GM19328 (cell line): ENCODE data around the gene TCF7L2.

Experiments
- ATAC-seq: cut with Tn5 transposase; IDR thresholded peaks from one replicate; pipeline ENCODE4 v1.9.1; 2021; ENCODE audit warnings: mild to moderate bottlenecking, moderate library complexity; ENCODE audit not compliant: unreplicated experiment

TCF7L2 gene

GRCh38 chr10:113041324-113041723 is 91.3 kb downstream of the TCF7L2 start:
- no peak for ATAC-seq

DNA sequence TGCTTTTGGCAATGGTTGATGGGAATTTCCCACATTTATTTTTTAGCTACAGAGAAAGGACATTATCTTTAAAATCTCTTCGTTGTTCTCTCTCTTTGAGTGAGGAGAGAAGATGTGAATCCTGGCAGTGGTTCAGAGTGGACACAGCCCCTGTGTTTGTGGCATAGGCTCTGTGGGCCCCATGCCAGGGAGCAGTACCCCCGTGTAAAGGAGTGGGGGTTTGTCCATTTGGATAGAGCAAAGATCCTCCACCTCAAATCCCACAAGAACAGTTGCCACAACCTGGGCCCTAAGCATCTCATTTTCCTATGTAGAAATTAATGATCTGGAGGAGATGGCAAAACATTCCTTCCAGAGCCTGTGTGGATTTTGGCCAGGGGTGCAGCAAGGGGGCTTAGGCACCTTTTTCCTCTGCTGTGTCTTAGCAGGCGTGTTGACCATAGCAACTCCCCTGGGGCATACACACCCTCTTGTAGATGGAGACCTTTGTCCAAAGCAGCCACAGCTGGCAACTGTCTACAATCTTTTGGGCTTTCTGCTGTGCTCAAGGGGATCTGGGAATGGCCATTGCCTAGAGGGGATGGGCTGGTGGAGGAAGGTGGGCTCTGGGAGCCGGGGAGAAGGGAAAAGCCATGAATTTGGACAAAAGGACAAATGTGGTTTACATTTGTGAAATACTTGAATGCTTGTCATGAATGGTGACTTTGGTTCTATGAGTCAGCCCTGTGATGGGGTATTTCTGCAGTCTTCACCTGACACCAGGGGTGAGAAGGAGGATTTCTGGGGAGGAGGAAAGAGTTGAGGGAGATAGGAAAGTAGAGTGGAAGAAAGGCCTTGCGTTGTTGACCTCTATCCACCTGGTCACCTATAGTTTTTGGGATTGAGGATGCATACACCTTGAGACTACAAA is 92.0 kb downstream of the TCF7L2 start:
- ATAC-seq, result no peak

- no peak for ATAC-seq
Observed at GRCh38 chr10:113042868-113043267, 92.8 kb downstream of the TCF7L2 start.

GRCh38 chr10:113044016-113044755 is 94.1 kb downstream of the TCF7L2 start:
- no peak for ATAC-seq

DNA sequence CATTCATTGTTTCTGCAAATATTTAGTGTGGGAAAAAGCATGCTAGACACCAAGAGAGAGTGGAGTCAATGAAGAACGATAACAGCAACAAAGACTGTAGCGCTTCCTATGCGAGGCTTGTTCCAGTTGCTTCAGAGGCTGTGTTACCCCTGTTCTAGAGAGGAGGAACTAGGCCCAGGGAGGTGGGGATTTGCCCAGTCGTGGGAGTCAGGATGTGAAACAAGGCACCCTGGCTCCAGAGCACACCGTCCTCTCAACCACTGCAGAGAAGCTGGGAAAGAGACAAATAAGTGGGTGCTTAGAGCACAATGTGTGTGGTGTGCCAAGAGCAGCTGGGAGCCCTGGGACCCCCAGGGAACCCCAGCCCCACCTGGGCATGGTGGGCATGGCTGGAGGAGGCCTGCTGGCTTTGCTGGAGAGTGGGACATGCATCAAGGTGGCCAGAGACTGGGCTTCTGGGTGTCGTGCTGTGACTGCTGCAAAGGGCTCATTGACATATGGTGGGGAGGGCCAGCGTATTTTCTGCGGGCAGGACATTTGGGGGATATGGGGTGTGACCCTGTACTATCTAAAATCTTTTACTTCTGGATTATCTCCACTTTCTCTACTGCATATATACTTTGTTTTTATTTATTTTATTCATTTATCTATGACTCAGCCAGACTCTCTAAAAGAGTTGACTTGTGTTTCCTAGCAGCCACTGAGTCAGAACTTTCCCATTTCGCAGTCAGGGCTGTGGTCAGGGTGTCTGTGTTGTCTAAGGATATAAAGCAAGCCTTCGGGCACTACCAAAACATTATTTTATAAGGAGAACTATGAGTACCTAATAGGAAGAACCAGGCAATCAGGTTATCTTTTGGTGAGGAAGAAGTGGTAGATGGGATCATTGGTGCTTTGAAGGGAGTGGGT is 95.4 kb downstream of the TCF7L2 start:
- ATAC-seq, result no peak

GRCh38 chr10:113047151-113047550 is 97.1 kb downstream of the TCF7L2 start:
- no peak for ATAC-seq

DNA sequence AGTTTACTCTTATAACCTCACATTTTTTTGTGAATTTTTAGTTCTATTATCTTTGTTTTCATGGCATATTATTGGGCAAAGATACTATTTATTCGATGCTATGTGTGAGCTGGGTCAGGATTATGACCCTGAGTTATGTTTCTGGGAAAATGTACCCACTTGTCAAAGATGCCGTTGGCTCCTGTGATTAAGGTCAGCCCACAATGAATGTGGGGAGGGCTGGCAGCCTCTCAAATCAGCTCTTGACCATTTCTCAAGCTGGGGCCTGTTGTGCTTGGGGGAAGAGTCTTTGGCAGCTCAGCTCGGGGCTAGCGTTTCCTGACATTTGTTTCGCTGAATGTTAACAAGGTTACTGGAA is 97.5 kb downstream of the TCF7L2 start:
- ATAC-seq, result no peak

DNA sequence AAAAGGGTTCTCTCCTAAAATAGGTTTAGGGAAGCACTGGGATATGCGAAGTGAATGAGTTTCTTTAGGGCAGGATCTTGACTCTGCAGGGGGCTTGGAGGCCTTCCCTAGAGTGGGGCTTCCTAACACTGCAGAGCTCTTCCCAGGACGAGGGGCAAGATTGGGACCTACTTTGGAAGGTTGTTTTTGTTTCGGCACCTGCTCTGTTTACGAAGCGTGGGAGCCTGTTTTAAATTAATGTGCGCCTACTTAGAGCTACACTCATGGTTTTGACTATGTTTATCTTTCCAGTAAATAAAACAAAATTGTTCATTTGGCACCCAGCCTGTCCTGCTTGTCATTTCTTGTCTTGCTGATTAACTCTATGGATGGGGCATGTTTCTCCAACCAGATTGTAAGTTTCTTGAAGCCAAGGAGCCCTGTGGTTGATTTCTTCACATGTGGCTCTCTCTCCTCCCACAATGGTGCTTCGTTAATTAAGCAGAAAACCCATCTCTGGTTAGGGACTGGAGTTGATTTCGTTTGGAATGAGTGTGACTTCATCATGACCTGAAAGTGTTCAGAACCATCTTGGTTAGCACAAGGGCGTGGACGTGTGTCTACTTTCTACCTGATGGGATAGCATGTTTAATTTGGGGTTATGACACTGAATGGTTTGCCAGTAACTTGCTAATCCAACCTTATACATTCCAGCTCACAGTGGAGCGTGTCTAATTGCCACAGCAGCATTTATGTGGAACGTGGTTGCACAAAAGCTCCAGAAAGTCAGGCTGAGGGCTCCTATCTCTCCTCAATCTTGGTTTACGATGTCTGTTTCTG is 98.1 kb downstream of the TCF7L2 start:
- ATAC-seq, result no peak

DNA sequence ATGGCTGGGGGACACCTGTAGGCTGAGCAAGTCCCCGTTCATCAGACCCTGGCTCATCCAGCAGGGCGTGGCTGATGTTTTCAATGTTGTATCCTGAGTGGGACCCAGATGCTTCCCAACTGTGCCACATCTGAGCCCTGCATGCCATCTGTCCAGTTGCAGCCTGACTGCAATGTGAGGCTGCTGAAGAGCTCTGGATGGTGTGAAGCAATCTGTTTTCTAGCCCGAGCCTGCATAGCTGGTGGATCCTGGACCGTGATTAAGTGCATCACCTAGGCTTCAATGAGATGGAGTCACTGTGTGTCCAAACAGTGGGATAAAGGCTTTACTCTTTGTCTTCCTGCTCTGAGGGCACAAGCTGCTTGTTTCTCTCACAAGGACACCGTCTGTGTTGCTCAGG is 99.8 kb downstream of the TCF7L2 start:
- ATAC-seq, result no peak

- no peak for ATAC-seq
Observed at GRCh38 chr10:113052076-113052830, 102.2 kb downstream of the TCF7L2 start.

DNA sequence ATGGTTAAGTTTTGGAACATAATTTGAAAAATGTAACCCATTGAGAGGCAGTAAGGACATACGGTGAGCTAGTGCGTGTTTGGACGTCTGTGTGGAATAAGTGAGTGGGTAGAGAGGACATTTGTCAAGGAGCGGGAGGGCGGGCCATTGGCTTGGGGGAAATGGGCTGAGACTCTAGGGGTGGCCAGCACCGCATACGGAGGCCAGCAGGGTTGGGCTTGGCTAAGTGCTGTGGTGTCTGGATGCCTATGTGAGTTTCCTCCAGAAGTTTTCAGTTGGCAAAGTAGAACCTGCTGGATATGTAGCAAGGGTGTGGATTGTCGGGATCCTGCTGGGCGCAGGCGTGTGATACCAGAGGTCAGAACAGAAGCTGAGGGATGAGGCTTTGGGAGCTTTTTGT is 103.0 kb downstream of the TCF7L2 start:
- no peak for ATAC-seq

- no peak for ATAC-seq
Observed at GRCh38 chr10:113053881-113054280, 103.8 kb downstream of the TCF7L2 start.

DNA sequence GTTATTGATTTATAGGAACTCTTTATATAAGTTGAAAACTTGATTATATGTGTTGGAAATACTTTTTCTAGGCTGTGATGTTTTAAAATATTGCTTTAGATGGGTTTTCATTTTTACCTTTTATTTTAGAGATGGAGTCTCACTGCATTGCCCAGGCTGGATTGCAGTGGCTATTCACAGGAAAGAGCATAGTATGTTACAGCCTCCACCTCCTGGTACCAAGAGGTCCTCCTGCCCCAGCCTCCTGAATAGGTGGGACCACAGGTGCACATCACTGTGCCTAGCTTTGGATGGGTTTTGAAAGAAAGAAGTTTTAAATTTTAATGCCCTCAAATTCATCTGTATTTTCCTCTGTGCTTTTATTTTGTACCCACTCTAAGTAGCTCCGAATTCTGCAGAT is 105.4 kb downstream of the TCF7L2 start:
- ATAC-seq, result no peak

DNA sequence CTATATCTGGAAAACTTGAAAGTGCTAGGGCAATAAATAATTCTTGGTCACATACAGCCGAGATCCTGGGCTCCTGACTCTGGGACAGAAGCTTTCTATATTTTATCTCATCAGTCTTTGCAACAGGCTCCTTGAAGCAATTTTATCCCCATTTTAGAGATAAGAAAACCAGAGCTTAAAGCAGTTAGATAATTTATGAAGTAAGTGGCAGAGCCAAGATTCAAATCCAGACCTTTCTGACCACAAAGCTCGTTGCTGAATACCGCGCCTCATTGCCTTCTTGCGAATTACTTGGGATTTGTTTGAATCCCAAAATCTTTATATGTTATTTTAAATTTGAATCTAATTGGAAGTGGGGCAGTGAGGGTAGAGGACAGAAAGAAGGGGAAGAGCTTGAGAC is 106.0 kb downstream of the TCF7L2 start:
- ATAC-seq, result no peak

DNA sequence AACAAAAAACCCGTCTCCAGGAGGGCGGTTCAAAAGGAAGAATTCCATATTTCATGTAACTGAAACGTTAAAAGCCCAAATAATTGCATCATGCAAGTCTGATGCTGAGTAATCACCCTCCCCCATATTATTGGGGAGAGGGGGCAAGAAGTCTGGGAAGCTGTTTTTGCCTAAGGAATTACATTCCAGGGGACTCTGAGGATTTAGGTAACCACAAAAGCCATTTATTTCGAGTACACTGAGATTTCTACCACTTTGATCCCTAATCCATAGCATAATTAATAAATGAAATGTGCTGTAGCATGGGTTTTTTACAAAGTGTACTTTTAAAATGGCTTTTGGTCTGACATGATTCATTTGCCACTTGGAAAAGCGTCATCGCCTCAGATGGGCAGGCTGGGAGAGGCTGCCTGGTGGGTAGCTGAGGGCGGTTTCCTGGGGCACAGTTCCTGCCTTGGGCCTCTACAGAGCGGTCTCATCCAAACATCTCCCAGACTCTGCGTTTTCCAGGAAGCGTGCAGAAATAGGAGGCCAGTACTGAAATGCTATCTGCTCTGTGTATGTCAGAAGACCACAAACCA is 106.5 kb downstream of the TCF7L2 start:
- ATAC-seq, result no peak

DNA sequence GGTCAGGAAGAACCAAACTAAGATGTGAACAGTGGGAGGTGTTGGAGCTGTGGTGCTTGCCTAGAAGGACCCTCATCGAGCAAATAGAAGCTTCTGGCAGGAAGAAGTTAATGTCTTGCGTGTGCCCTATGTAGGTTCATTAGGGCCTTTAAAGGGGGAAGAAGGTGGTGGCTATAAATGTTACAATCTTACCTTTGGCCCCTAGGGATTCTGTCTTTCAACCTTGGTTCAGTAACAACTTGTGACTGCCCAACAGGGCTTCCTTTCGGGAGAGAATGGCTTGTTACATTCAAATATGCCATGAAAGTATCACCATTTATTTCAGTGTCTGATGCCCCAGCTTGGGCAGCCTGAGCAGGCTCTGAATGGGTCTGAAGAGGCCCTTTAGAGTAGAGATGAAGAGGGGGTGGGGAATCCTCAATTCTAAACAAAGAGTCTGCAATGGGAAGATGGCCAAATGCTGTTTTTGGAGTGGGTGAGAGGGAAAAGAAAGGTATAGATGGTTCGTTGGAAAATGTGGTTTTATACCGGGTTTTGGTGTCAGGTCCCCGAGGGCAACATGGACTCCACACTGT is 108.0 kb downstream of the TCF7L2 start:
- no peak for ATAC-seq

GRCh38 chr10:113058523-113059370 is 108.7 kb downstream of the TCF7L2 start:
- no peak for ATAC-seq

DNA sequence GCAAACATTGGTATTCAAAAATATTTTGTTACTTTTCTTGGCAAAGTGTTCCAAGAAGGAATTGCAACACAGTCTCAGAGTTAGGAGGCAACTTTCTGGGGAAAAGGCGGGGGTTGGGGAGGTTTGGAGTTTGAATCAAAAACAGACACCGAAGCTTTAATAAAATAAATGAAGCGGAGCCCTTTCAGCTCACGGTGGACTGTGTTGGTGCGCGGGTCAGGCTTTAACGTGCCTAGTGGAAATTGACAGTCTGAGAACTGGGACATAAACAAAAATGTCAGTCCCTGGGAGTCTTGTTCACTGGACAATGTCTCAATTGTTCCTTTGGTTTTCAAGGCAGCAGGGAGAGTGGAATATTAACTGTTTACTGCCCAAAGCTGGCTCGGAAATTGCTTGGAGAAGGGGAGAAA is 109.3 kb downstream of the TCF7L2 start:
- ATAC-seq, result no peak
